Progenitor cell of endocrine pancreas (in vitro differentiated cells): ENCODE results near the gene FOXP1. TPM values are rescaled to one million over a fixed set of nuclear protein-coding genes. Genes with fewer than 3 reads are reported as not detected.
A peak's percentile ranks its signal among the peaks of the same experiment; 100 is the strongest.

Experiments used
- DNase-seq: peaks from one replicate; pipeline ENCODE4 v3.0.0; 2021; ENCODE audit warnings: low spot score; ENCODE audit not compliant: unreplicated experiment
- H3K27ac Mint-ChIP-seq: 2 replicates; pipeline ENCODE4 v1.8.0; 2021; ENCODE audit warnings: mild to moderate bottlenecking, moderate library complexity, mixed read lengths
- H3K27me3 Mint-ChIP-seq: 2 replicates; pipeline ENCODE4 v1.8.0; 2021; ENCODE audit warnings: mixed read lengths
- H3K36me3 Mint-ChIP-seq: 2 replicates; pipeline ENCODE4 v1.8.0; 2022; ENCODE audit warnings: mixed read lengths; ENCODE audit not compliant: insufficient read depth
- H3K4me1 Mint-ChIP-seq: 2 replicates; pipeline ENCODE4 v1.8.0; 2021; ENCODE audit warnings: low read depth, mixed read lengths
- H3K4me3 Mint-ChIP-seq: 2 replicates; pipeline ENCODE4 v1.8.0; 2021; ENCODE audit warnings: low read depth, mild to moderate bottlenecking, moderate library complexity, mixed read lengths
- H3K9me3 Mint-ChIP-seq: 2 replicates; pipeline ENCODE4 v1.8.0; 2021; ENCODE audit warnings: low read depth, mixed read lengths
- CTCF ChIP-seq: fragments of 200-600 bp; sonication (generic); IDR thresholded peaks from one replicate; pipeline ENCODE4 v1.5.0; 2021; ENCODE audit warnings: antibody characterized with exemption, mild to moderate bottlenecking; ENCODE audit not compliant: unreplicated experiment
- total RNA-seq: library from RNA; stranded (reverse); gene quantifications from 2 replicates; pipeline ENCODE4 v1.2.1, GENCODE V29; 2021

The FOXP1 gene
- total RNA-seq, 1 donor from 2014 or later: 242 TPM

GRCh38 chr3:71033681-71034220, 549.8 kb downstream of the FOXP1 start:
- peaks cover 49% of the 10 kb centered on the region for H3K36me3 Mint-ChIP-seq
- no peaks in the 10 kb centered on the region for H3K27me3 Mint-ChIP-seq
- no peak for TF ChIP-seq CTCF
- no peak for DNase-seq
- H3K4me3 Mint-ChIP-seq: no peak overlapping the region
- H3K27ac Mint-ChIP-seq: peak overlapping the region; percentile 59
- H3K4me1 Mint-ChIP-seq: peaks cover 18% of the 10 kb centered on the region
- peaks cover 4% of the 10 kb centered on the region for H3K9me3 Mint-ChIP-seq

GRCh38 chr3:71031914-71032521, 551.5 kb downstream of the FOXP1 start:
- Mint-ChIP-seq H3K36me3 (peaks cover 48% of the 10 kb centered on the region), H3K27ac (peak overlapping the region; percentile 83), H3K27me3 (no peaks in the 10 kb centered on the region), H3K4me3 (no peak overlapping the region), H3K4me1 (peaks cover 21% of the 10 kb centered on the region), H3K9me3 (peaks cover 4% of the 10 kb centered on the region)
- DNase-seq: no peak
- TF ChIP-seq CTCF: no peak

GRCh38 chr3:71031181-71031580, 552.3 kb downstream of the FOXP1 start:
- peaks cover 44% of the 10 kb centered on the region for H3K36me3 Mint-ChIP-seq
- DNase-seq: no peak
- H3K27ac Mint-ChIP-seq: peak overlapping the region; percentile 93
- no peak overlapping the region for H3K4me3 Mint-ChIP-seq
- H3K4me1 Mint-ChIP-seq: peaks cover 28% of the 10 kb centered on the region
- H3K27me3 Mint-ChIP-seq: no peaks in the 10 kb centered on the region
- TF ChIP-seq CTCF: no peak
- H3K9me3 Mint-ChIP-seq: peaks cover 4% of the 10 kb centered on the region

- Mint-ChIP-seq H3K4me3 (no peak overlapping the region), H3K9me3 (peaks cover 4% of the 10 kb centered on the region), H3K36me3 (peaks cover 44% of the 10 kb centered on the region), H3K27me3 (no peaks in the 10 kb centered on the region), H3K27ac (peak overlapping the region; percentile 93), H3K4me1 (peaks cover 32% of the 10 kb centered on the region)
- no peak for DNase-seq
- no peak for TF ChIP-seq CTCF
These were observed 552.8 kb downstream of the FOXP1 start for GRCh38 chr3:71030748-71031147.

- H3K27me3 Mint-ChIP-seq: no peaks in the 10 kb centered on the region
- H3K4me3 Mint-ChIP-seq: no peak overlapping the region
- DNase-seq: no peak
- peaks cover 39% of the 10 kb centered on the region for H3K4me1 Mint-ChIP-seq
- TF ChIP-seq CTCF: no peak
- H3K9me3 Mint-ChIP-seq: peaks cover 4% of the 10 kb centered on the region
- H3K27ac Mint-ChIP-seq: no peak overlapping the region
- peaks cover 41% of the 10 kb centered on the region for H3K36me3 Mint-ChIP-seq
These were observed 553.8 kb downstream of the FOXP1 start for GRCh38 chr3:71029770-71030169.
